GM18868 (cell line): ENCODE results near the gene ERICH6B.

ENCODE experiments used
- ATAC-seq: cut with Tn5 transposase; IDR thresholded peaks from one replicate; pipeline ENCODE4 v1.9.1; 2021; ENCODE audit warnings: mild to moderate bottlenecking, moderate library complexity; ENCODE audit not compliant: unreplicated experiment

The ERICH6B gene

GRCh38 chr13:45508776-45509175 is 106.8 kb downstream of the ERICH6B start:
- no peak for ATAC-seq

GRCh38 chr13:45506811-45507210 is 108.7 kb downstream of the ERICH6B start:
- ATAC-seq, result no peak

DNA sequence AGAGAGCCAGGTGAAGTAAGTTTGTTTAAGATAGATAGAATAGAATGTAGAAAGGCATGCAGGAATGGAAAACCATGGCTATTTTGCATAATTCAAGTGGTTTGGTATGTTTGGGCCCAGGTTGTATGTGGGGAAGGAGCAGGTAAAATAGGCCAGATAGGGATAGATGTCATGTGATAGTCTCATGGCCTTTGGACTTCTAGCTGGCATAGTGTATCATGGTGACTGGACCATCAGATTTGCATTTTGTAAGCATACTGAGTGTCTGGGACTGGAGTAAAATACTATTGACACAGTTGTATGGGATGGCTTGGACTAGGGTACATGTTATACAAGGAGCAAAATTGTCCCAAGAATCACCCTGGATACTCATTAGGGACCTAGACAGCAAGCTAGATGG is 111.9 kb downstream of the ERICH6B start:
- no peak for ATAC-seq

- no peak for ATAC-seq
These were observed 114.4 kb downstream of the ERICH6B start for GRCh38 chr13:45501175-45501526.

DNA sequence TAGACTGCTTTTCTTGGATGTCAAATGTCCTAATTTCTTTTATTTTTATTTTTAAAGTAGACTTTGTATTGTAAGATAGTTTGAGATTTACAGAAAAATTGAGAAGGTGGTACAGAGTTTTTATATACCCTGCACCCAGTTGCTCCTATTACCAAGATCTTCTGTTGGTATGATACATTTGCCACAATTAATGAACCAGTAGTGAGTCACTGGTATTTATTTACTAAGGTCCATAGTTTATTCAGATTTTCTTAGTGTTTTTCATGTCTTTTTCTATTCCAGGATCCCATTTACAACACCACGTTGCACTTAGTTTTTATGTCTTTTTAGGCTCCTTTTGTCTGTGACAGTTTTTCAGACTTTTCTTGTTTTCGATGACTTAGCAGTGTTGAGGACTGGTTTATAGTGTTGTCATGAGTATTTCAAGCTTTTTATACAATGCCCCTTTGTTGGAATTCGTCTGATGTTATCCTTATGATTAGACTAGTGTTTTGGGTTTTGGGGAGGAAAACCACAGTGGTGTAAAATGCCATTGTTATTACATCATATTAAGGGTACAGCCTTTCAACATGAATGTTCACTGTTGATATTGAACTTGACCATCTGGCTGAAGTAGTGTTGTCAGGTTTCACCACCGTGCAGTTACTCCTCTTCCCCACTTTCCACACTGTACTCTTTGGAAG is 114.9 kb downstream of the ERICH6B start:
- no peak for ATAC-seq

- no peak for ATAC-seq
These were observed 118.6 kb downstream of the ERICH6B start for GRCh38 chr13:45496942-45497341.

DNA sequence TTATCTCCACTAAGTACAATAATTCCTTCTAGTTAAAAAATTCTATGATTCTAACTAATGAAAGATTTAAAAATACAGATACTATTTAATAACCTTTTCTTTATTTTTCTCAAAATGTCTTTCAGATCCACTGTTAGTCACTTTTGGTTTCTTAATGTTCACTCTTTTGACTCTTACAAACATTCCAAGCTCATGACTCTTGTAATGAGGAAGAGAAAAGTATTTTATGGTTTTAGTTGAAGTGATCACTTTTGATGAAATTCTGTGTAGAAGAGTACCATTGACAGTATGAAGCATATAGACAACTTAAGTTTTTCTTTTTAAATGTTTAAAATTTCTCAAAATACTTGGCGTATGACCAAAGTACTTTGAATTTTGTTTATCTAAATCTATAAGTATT is 123.0 kb downstream of the ERICH6B start:
- ATAC-seq, result no peak
